HepG2 (cell line): Measurements from ENCODE around the gene FPGS. TPM values are rescaled to one million over a fixed set of nuclear protein-coding genes. Genes with fewer than 3 reads are reported as not detected.

Experiments used
- ATAC-seq: fragments of 200-7000 bp; cut with Tn5 transposase; 3 replicates; pipeline ENCODE4 v1.9.1; 2020; ENCODE audit warnings: mild to moderate bottlenecking, moderate library complexity
- BruUV-seq: library from RNA; stranded (reverse); fragments of 400-500 nt; replicated peaks from 2 replicates; lab custom pipeline; 2021; lab: Mats Ljungman, UMichigan
- CTCF ChIA-PET: fragments of 300-600 bp; formaldehyde crosslinking; extraction: SDS; loops from one replicate; lab custom pipeline; 2021; ENCODE audit warnings: low total read pairs, inconsistent platforms, low intra/inter-chr PET ratio; lab: Yijun Ruan, JAX
- POLR2A ChIA-PET: fragments of 350-600 bp; sonication (Branson Sonifier 250); formaldehyde crosslinking; loops from one replicate; lab custom pipeline; 2020; ENCODE audit warnings: antibody characterized with exemption, inconsistent platforms; lab: Yijun Ruan, JAX
- DNase-seq: peaks from one replicate; pipeline ENCODE4 v3.0.0-alpha.2; 2015; ENCODE audit warnings: low spot score
- FAIRE-seq: peaks from 3 replicates; lab custom pipeline; 2011; peaks lifted over from hg19 to GRCh38; lab: Jason Lieb, UNC
- H2AFZ ChIP-seq: one replicate; pipeline ENCODE4 v1.6.1; 2011; ENCODE audit warnings: low read length, inconsistent platforms
- H3K27ac ChIP-seq: fragments of 300-600 bp; 3 replicates; pipeline ENCODE4 v1.8.0; 2011; ENCODE audit warnings: mixed run types, mild to moderate bottlenecking, mixed read lengths, low read length, inconsistent platforms; ENCODE audit not compliant: insufficient read depth; ENCODE audit errors: extremely low read length
- H3K27me3 ChIP-seq, 2 experiments: fragments of 200-600 bp in 1 of 2; 2 replicates in 1 of 2; 3 replicates in 1 of 2; pipeline versions ENCODE4 v1.6.0 to v1.8.0; 2011; ENCODE audit warnings: low read length in 2 of 2, mild to moderate bottlenecking in 2 of 2, moderate library complexity in 2 of 2, inconsistent platforms in 1 of 2; ENCODE audit not compliant: insufficient read depth in 2 of 2, control insufficient read depth in 1 of 2
- H3K36me3 ChIP-seq, 2 experiments: fragments of 200-600 bp in 1 of 2; replicated peaks in 1 of 2; 2 replicates in 1 of 2; 3 replicates in 1 of 2; pipeline versions ENCODE4 v1.5.1 to v1.8.0; 2011; ENCODE audit warnings: low read length in 2 of 2, inconsistent platforms in 1 of 2; ENCODE audit not compliant: insufficient read depth in 2 of 2, control insufficient read depth in 1 of 2
- H3K4me1 ChIP-seq: 2 replicates; pipeline ENCODE4 v1.5.1; 2012; ENCODE audit warnings: low read length, inconsistent platforms; ENCODE audit not compliant: insufficient read depth
- H3K4me2 ChIP-seq: 2 replicates; pipeline ENCODE4 v1.6.0; 2011; ENCODE audit warnings: low read depth, low read length, inconsistent platforms
- H3K4me3 ChIP-seq, 3 experiments: fragments of 200-600 bp in 1 of 3; sonication (generic), shearing (Covaris generic) in 1 of 3; replicated peaks in 1 of 3; 2 replicates each; pipeline ENCODE4 v1.5.1; 2011 to 2016; ENCODE audit warnings: low read length in 3 of 3, inconsistent platforms in 2 of 3, low read depth in 2 of 3, mild to moderate bottlenecking in 2 of 3, control low read depth in 1 of 3, mixed read lengths in 1 of 3; ENCODE audit not compliant: insufficient read depth in 1 of 3
- H3K79me2 ChIP-seq: one replicate; pipeline ENCODE4 v1.6.1; 2011; ENCODE audit warnings: low read length, inconsistent platforms; ENCODE audit not compliant: insufficient read depth
- H3K9ac ChIP-seq: 2 replicates; pipeline ENCODE4 v1.6.0; 2011; ENCODE audit warnings: mild to moderate bottlenecking, low read depth, low read length, inconsistent platforms; ENCODE audit not compliant: insufficient read depth
- H3K9me3 ChIP-seq: 2 replicates; pipeline ENCODE4 v1.5.1; 2012; ENCODE audit warnings: mild to moderate bottlenecking, low read length
- H4K20me1 ChIP-seq: 2 replicates; pipeline ENCODE4 v1.6.0; 2011; ENCODE audit warnings: inconsistent platforms, mild to moderate bottlenecking, low read length, moderate library complexity; ENCODE audit not compliant: insufficient read depth
- CHCHD3 ChIP-seq: sonication (generic); formaldehyde crosslinking; IDR thresholded peaks from 2 replicates; pipeline ENCODE4 v1.8.0; 2022; ENCODE audit warnings: mild to moderate bottlenecking, missing genetic modification reagents, moderate library complexity
- E2F5 ChIP-seq: sonication (generic); formaldehyde crosslinking; conservative IDR thresholded peaks from 2 replicates; pipeline ENCODE4 v1.4.0; 2020; ENCODE audit warnings: missing genetic modification reagents
- ETV6 ChIP-seq: sonication (generic); formaldehyde crosslinking; conservative IDR thresholded peaks from 2 replicates; pipeline ENCODE4 v1.4.0; 2020; ENCODE audit warnings: missing genetic modification reagents
- GLMP ChIP-seq: sonication (generic); formaldehyde crosslinking; IDR thresholded peaks from 2 replicates; pipeline ENCODE4 v1.9.0; 2021; ENCODE audit warnings: missing genetic modification reagents, mild to moderate bottlenecking, borderline replicate concordance
- HNRNPH1 ChIP-seq: fragments of 200-400 bp; formaldehyde crosslinking; optimal IDR thresholded peaks from 2 replicates; pipeline ENCODE3; 2017; ENCODE audit warnings: mild to moderate bottlenecking, low read depth, low read length
- KLF12 ChIP-seq: sonication (generic); formaldehyde crosslinking; IDR thresholded peaks from 2 replicates; pipeline ENCODE4 v1.4.0; 2020; ENCODE audit warnings: missing genetic modification reagents, borderline replicate concordance
- KLF13 ChIP-seq: sonication (generic); formaldehyde crosslinking; IDR thresholded peaks from 2 replicates; pipeline ENCODE4 v1.4.0; 2020; ENCODE audit warnings: mild to moderate bottlenecking, missing genetic modification reagents
- KLF9 ChIP-seq: IDR thresholded peaks from 2 replicates; pipeline ENCODE4 v1.6.1; 2016; ENCODE audit warnings: low read depth
- PAWR ChIP-seq: sonication (generic); formaldehyde crosslinking; IDR thresholded peaks from 2 replicates; pipeline ENCODE4 v1.4.0; 2020; ENCODE audit warnings: missing genetic modification reagents, mild to moderate bottlenecking, borderline replicate concordance
- PPARG ChIP-seq: conservative IDR thresholded peaks from 2 replicates; pipeline ENCODE4 v1.6.1; 2016; ENCODE audit warnings: missing biosample characterization, missing genetic modification reagents
- RNF219 ChIP-seq: sonication (generic); formaldehyde crosslinking; IDR thresholded peaks from 2 replicates; pipeline ENCODE4 v1.5.0; 2020; ENCODE audit warnings: mild to moderate bottlenecking, missing genetic modification reagents
- SKI ChIP-seq: fragments of 450-650 bp; IDR thresholded peaks from one replicate; pipeline ENCODE4 v1.6.1; 2018; ENCODE audit warnings: mild to moderate bottlenecking; ENCODE audit not compliant: partially characterized antibody
- SP2 ChIP-seq: sonication (generic); formaldehyde crosslinking; IDR thresholded peaks from 2 replicates; pipeline ENCODE4 v1.5.1; 2020; ENCODE audit warnings: mild to moderate bottlenecking, missing genetic modification reagents
- YY1 ChIP-seq: IDR thresholded peaks from 2 replicates; pipeline ENCODE4 v1.6.1; 2011; ENCODE audit warnings: low read length, low read depth, moderate library complexity, mild to moderate bottlenecking; ENCODE audit not compliant: insufficient read depth, insufficient replicate concordance
- ZMAT3 ChIP-seq: sonication (generic); formaldehyde crosslinking; conservative IDR thresholded peaks from 2 replicates; pipeline ENCODE4 v1.7.0; 2021; ENCODE audit warnings: missing genetic modification reagents
- ZNF33A ChIP-seq: sonication (generic); formaldehyde crosslinking; IDR thresholded peaks from 2 replicates; pipeline ENCODE4 v1.5.1; 2020; ENCODE audit warnings: missing genetic modification reagents, mild to moderate bottlenecking, moderate library complexity, borderline replicate concordance
- ZNF367 ChIP-seq: sonication (generic); formaldehyde crosslinking; IDR thresholded peaks from 2 replicates; pipeline ENCODE4 v1.4.0; 2020; ENCODE audit warnings: missing genetic modification reagents, borderline replicate concordance
- ZNF577 ChIP-seq: sonication (generic); formaldehyde crosslinking; IDR thresholded peaks from 2 replicates; pipeline ENCODE4 v1.4.0; 2020; ENCODE audit warnings: mild to moderate bottlenecking, low read depth, missing genetic modification reagents, borderline replicate concordance
- ZNF788 ChIP-seq: sonication (generic); formaldehyde crosslinking; IDR thresholded peaks from 2 replicates; pipeline ENCODE4 v1.5.0; 2020; ENCODE audit warnings: mild to moderate bottlenecking, missing genetic modification reagents, borderline replicate concordance
- WGBS: methylation state at CpG from one replicate; pipeline ENCODE4 v1.1.6; 2017; ENCODE audit warnings: low lambda C conversion rate; 5-methylcytosine and 5-hydroxymethylcytosine counted together
- in situ Hi-C: cut with HindIII; loops from 2 replicates; pipeline ENCODE4 v1.10.0; 2017; ENCODE audit warnings: low pct_unique_long_range_greater_than_20kb; ENCODE audit not compliant: extremely low pct_ligation_motif_present
- intact Hi-C: fragments of 100-400 bp; cut with micrococcal nuclease; formaldehyde crosslinking; loops from one replicate; pipeline ENCODE4 v1.10.0; 2022; ENCODE audit not compliant: unreplicated experiment
- polyA plus RNA-seq, 8 experiments: library from polyadenylated mRNA; depleted of rRNA in 3 of 8; stranded (reverse) in 7 of 8; unstranded in 1 of 8; fragments of >200 nt; fragmentation: Illumina TruSeq in 4 of 8; extraction: Trizol in 4 of 8; gene quantifications; 2 replicates each; pipeline versions ENCODE4 v1.2.1 to v1.2.3, GENCODE V29; 2011 to 2016; ENCODE audit warnings: low read depth in 4 of 8, missing spikeins in 1 of 8, mixed read lengths in 1 of 8; ENCODE audit not compliant: insufficient read depth in 1 of 8
- total RNA-seq, 5 experiments: library from RNA; depleted of rRNA; stranded (reverse); fragments of >200 nt; fragmentation: Illumina TruSeq; extraction: Trizol; gene quantifications; 2 replicates each; pipeline ENCODE4 v1.2.3, GENCODE V29; 2016; ENCODE audit warnings: low read depth in 1 of 5

Gene FPGS
- total and polyA plus RNA-seq, 2 of the 13 experiments (the other 11 are each of a cell fraction or from before 2014, with no cell fraction given) = 35.6 to 36.8 TPM

GRCh38 chr9:127785023-127785932, 17.4 kb upstream of the FPGS start:
- ChIA-PET POLR2A (interaction anchor here (0.6 to 1.7 kb wide), 9 partner anchors 13 to 131 kb away, joined by 3 to 9 read pairs (median 4); partner anchors contain the start of genes FPGS and TOR2A), CTCF (interaction anchor here (1.4 to 1.8 kb wide), 3 partner anchors 50 to 282 kb away, joined by 4 to 10 read pairs (median 5); partner anchors contain the start of gene TOR2A)
- H3K4me3 ChIP-seq = peak overlapping the region; percentile 76 to 99 (median 94); a peak in 5 of 6 replicates
- peak; percentile 44 for ATAC-seq
- H3K9ac ChIP-seq = peak overlapping the region; percentile 95
- peak overlapping the region; percentile 46 for H3K27ac ChIP-seq
- peaks cover 24 to 32% of the 10 kb centered on the region in 2 experiments for H3K36me3 ChIP-seq
- DNase-seq = peak; percentile 51
- peaks cover 19% of the 10 kb centered on the region for H3K79me2 ChIP-seq
- peaks cover 21% of the 10 kb centered on the region for H4K20me1 ChIP-seq
- peak overlapping the region; percentile 73 for H3K4me2 ChIP-seq
- intact Hi-C loops (loop anchor here (2.0 to 5.0 kb wide), 2 partner anchors 44 to 193 kb away; no protein-coding TSS in a partner anchor), in situ Hi-C loops (no loop called here)
- FAIRE-seq = no peak
- 0 out of 5 replicates have a peak, but pooled peaks cover 1 to 13% of the 10 kb centered on the region in 2 experiments for H3K27me3 ChIP-seq
- peaks cover 28% of the 10 kb centered on the region for H3K4me1 ChIP-seq
- no TSS peak for BruUV-seq
- 3% methylated on average over 7 of the region's 123 CpGs for WGBS
- no peaks in the 10 kb centered on the region for H3K9me3 ChIP-seq
- H2AFZ ChIP-seq = no peak overlapping the region
- TF ChIP-seq ZNF788 (CRISPR knock-in tag) (peak; percentile 55; the same call in 1 of the 2 replicates), CHCHD3 (CRISPR knock-in tag) (no peak), ZMAT3 (CRISPR knock-in tag) (no peak; the same call in 1 of the 2 replicates), E2F5 (no peak), GLMP (CRISPR knock-in tag) (no peak), PAWR (CRISPR knock-in tag) (no peak), ZNF367 (no peak), HNRNPH1 (no peak), ETV6 (0 out of 2 replicates have a peak, but pooled peaks have one; percentile 47), SKI (peak; percentile 45), ZNF577 (CRISPR knock-in tag) (no peak), ZNF33A (CRISPR knock-in tag) (no peak), PPARG (CRISPR knock-in tag) (no peak), SP2 (no peak), YY1 (no peak), RNF219 (CRISPR knock-in tag) (no peak), KLF9 (CRISPR knock-in tag) (no peak), KLF12 (0 out of 2 replicates have a peak, but pooled peaks have one; percentile 53), KLF13 (CRISPR knock-in tag) (no peak)
